Nephron (organoid): ENCODE measurements around the gene SLC37A2.
A peak's percentile ranks its signal among the peaks of the same experiment; 100 is the strongest.
"Not testable (repeated sequence)": the region's sequence is repeated elsewhere in the genome, so short reads cannot be mapped to it uniquely, and the experiment has no call there.

Experiments
- H3K27ac Mint-ChIP-seq, 3 experiments: 2 replicates each; pipeline ENCODE4 v1.8.0; 2020; ENCODE audit warnings: mixed read lengths in 3 of 3, mild to moderate bottlenecking in 2 of 3, moderate library complexity in 1 of 3
- H3K27me3 Mint-ChIP-seq: 2 replicates; pipeline ENCODE4 v1.8.0; 2021; ENCODE audit warnings: low read depth, mild to moderate bottlenecking, moderate library complexity, mixed read lengths
- H3K36me3 Mint-ChIP-seq: 2 replicates; pipeline ENCODE4 v1.8.0; 2020; ENCODE audit warnings: low read depth, mixed read lengths
- H3K4me1 Mint-ChIP-seq: 2 replicates; pipeline ENCODE4 v1.8.0; 2020; ENCODE audit warnings: mixed read lengths
- H3K4me3 Mint-ChIP-seq, 3 experiments: 2 replicates each; pipeline ENCODE4 v1.8.0; 2020; ENCODE audit warnings: mild to moderate bottlenecking in 3 of 3, mixed read lengths in 3 of 3, moderate library complexity in 2 of 3
- H3K9me3 Mint-ChIP-seq: 2 replicates; pipeline ENCODE4 v1.8.0; 2020; ENCODE audit warnings: mixed read lengths
- CTCF ChIP-seq, 3 experiments: fragments of 200-600 bp; sonication (generic); IDR thresholded peaks; one replicate each; pipeline ENCODE4 v1.5.0; 2021; ENCODE audit warnings: antibody characterized with exemption in 3 of 3; ENCODE audit not compliant: unreplicated experiment in 3 of 3

Gene SLC37A2

DNA sequence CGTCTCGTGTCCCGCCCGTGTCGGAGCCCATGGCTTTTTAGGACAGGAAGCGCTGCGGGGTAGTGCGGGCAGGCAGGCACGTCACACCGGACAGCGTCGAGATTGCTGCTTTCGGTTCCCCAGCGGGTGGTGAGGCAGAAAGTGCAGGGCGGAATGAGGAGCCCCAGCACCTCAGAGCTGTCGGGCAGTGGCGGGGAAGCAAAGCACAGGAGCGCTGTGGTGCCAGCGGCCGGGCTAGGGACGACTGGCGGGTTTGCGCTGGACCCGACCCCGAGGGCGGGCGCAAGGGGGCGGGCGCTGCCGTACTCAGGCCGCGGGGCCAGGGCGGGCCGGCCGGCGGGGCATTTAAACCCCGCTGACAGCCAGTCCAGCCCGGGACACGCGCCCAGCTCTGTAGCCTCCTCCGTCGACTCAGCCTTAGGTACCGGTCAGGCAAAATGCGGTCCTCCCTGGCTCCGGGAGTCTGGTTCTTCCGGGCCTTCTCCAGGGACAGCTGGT lies at the start of gene SLC37A2:
Gene SLC37A2 (plus strand): TSS at position 375 of the 498 bp plus-strand sequence. CDS start 63 bp downstream, at position 438.
- Mint-ChIP-seq H3K9me3 (no peaks in the 10 kb centered on the region), H3K36me3 (no peaks in the 10 kb centered on the region), H3K4me3 (peak within 1 kb of the TSS; percentile 79 to 86 (median 84)), H3K27ac (no peak within 1 kb of the TSS), H3K4me1 (no peaks in the 10 kb centered on the region), H3K27me3 (peaks cover 64% of the 10 kb centered on the region)
- TF ChIP-seq CTCF (IDR thresholded peaks at IDR 0.05; ENCODE audit: unreplicated experiment in 3 of 3) = no peak

DNA sequence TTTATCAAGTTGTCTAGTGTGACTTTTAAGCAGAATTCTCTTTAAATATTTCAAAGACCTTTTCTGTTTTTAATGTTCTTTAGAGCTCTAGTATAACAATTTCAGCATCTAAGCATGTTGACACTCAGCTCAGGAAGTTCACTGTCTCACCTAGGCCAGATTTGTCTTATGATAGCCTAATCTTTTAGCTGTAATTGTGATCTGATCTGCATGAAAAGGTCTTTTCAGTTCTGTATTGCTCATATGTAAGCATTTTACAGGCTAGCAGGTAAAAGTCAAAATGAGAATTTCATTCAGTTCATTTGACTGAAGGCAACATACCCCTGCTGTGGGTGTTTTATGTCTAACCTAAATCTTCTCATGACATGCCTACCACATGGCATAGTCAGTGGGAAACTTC lies 46.7 kb upstream of the SLC37A2 start:
- peaks cover 26% of the 10 kb centered on the region for H3K36me3 Mint-ChIP-seq
- no peaks in the 10 kb centered on the region for H3K4me1 Mint-ChIP-seq
- no peak for TF ChIP-seq CTCF (IDR thresholded peaks at IDR 0.05; ENCODE audit: unreplicated experiment in 3 of 3)
- H3K9me3 Mint-ChIP-seq = peaks cover 17% of the 10 kb centered on the region
- no peaks in the 10 kb centered on the region for H3K27me3 Mint-ChIP-seq
- no peak overlapping the region for H3K4me3 Mint-ChIP-seq
- H3K27ac Mint-ChIP-seq = no peak overlapping the region

- Mint-ChIP-seq H3K9me3 (peaks cover 2% of the 10 kb centered on the region), H3K4me1 (no peaks in the 10 kb centered on the region), H3K36me3 (no peaks in the 10 kb centered on the region), H3K4me3 (no peak overlapping the region), H3K27me3 (no peaks in the 10 kb centered on the region), H3K27ac (no peak overlapping the region)
- TF ChIP-seq CTCF (IDR thresholded peaks at IDR 0.05; ENCODE audit: unreplicated experiment in 3 of 3) = no peak
Observed at GRCh38 chr11:125020342-125020741, 42.8 kb upstream of the SLC37A2 start.

DNA sequence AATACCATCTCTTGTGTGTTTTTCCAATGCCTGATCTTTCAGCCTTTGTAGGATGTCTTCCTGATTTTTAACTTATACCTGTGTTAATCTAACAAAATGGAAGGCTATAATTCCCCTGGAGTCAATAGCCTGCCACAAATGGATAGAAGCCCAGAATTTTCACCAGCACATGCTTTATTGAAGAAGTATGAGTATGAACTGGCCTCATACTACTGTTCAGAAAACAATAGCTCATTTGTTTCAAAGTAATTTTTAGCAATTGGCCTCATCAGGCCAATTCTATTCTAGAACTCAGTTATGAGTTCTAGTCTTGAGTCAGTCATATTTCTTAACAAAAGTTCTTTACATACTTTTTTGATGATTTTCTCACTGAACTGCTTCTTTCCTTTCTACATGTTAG lies 40.6 kb upstream of the SLC37A2 start:
- no peak for TF ChIP-seq CTCF (IDR thresholded peaks at IDR 0.05; ENCODE audit: unreplicated experiment in 3 of 3)
- H3K4me3 Mint-ChIP-seq = no peak overlapping the region
- H3K27ac Mint-ChIP-seq = no peak overlapping the region
- no peaks in the 10 kb centered on the region for H3K4me1 Mint-ChIP-seq
- peaks cover under 1% of the 10 kb centered on the region for H3K36me3 Mint-ChIP-seq
- no peaks in the 10 kb centered on the region for H3K27me3 Mint-ChIP-seq
- no peaks in the 10 kb centered on the region for H3K9me3 Mint-ChIP-seq

GRCh38 chr11:125025968-125026367 lies 37.1 kb upstream of the SLC37A2 start:
- no peaks in the 10 kb centered on the region for H3K27me3 Mint-ChIP-seq

DNA sequence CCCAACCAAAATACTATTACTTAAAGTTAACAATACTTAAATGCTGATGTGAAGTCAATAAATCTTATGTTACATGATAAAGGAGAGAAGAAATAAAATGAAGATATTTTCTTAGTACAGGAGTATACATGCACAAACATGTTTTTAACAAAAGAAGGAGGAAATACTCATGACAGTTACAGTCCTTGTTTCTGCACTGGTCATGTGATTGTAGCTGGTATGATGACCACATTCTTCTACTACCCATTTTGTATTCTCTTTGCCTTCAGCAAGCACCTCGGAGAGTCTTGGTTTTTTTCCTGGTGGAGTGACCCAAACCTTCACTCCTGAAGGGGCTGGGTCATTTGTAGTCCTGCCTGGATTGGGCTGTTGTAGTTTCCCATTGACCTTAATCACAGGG lies 33.7 kb upstream of the SLC37A2 start:
- Mint-ChIP-seq H3K36me3 (peaks cover 21% of the 10 kb centered on the region), H3K9me3 (peaks cover 21% of the 10 kb centered on the region)
- H3K4me1 Mint-ChIP-seq, H3K4me3 Mint-ChIP-seq, H3K27me3 Mint-ChIP-seq, H3K27ac Mint-ChIP-seq: not testable (repeated sequence)

More at GRCh38 chr11:125025968-125026367, 37.1 kb upstream of the SLC37A2 start:
- no peak overlapping the region for H3K4me3 Mint-ChIP-seq
- H3K4me1 Mint-ChIP-seq = no peaks in the 10 kb centered on the region
- no peak for TF ChIP-seq CTCF (IDR thresholded peaks at IDR 0.05; ENCODE audit: unreplicated experiment in 3 of 3)
- H3K36me3 Mint-ChIP-seq = peaks cover 12% of the 10 kb centered on the region
- no peak overlapping the region for H3K27ac Mint-ChIP-seq
- H3K9me3 Mint-ChIP-seq = peaks cover 10% of the 10 kb centered on the region
